Breast epithelium (tissue), 3 donors: ENCODE data around the gene CLASP1.

ENCODE experiments used
- POLR2A ChIP-seq: fragments of 450-650 bp; IDR thresholded peaks from one replicate; pipeline ENCODE4 v1.6.1; 2016; ENCODE audit warnings: antibody characterized with exemption, mild to moderate bottlenecking, moderate library complexity
- POLR2AphosphoS5 ChIP-seq, 3 donors: sonication (generic); formaldehyde crosslinking; IDR thresholded peaks; one replicate each; pipeline ENCODE4 v1.6.1; 2017; ENCODE audit warnings: antibody characterized with exemption in 3 of 3
- TF ChIP-seq, protein P1 (sequence below), 3 donors: fragments of 450-650 bp; IDR thresholded peaks; one replicate each; pipeline ENCODE4 v1.5.1; 2016 to 2017; ENCODE audit warnings: antibody characterized with exemption in 3 of 3, mild to moderate bottlenecking in 3 of 3, moderate library complexity in 3 of 3

GRCh38 chr2:121664086-121664485 lies 14.8 kb upstream of the CLASP1 start:
- TF ChIP-seq, protein P1, sequence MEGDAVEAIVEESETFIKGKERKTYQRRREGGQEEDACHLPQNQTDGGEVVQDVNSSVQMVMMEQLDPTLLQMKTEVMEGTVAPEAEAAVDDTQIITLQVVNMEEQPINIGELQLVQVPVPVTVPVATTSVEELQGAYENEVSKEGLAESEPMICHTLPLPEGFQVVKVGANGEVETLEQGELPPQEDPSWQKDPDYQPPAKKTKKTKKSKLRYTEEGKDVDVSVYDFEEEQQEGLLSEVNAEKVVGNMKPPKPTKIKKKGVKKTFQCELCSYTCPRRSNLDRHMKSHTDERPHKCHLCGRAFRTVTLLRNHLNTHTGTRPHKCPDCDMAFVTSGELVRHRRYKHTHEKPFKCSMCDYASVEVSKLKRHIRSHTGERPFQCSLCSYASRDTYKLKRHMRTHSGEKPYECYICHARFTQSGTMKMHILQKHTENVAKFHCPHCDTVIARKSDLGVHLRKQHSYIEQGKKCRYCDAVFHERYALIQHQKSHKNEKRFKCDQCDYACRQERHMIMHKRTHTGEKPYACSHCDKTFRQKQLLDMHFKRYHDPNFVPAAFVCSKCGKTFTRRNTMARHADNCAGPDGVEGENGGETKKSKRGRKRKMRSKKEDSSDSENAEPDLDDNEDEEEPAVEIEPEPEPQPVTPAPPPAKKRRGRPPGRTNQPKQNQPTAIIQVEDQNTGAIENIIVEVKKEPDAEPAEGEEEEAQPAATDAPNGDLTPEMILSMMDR (IDR thresholded peaks at IDR 0.05) = no peak
- TF ChIP-seq POLR2A (no peak), POLR2AphosphoS5 (IDR thresholded peaks at IDR 0.05) (no peak)
